HG02610 (cell line): ENCODE data around the gene JMJD8.

Source experiments
- ATAC-seq: cut with Tn5 transposase; IDR thresholded peaks from one replicate; pipeline ENCODE4 v1.9.1; 2021; ENCODE audit warnings: mild to moderate bottlenecking, moderate library complexity; ENCODE audit not compliant: unreplicated experiment

Gene JMJD8

GRCh38 chr16:666572-666971, 17.6 kb downstream of the JMJD8 start:
- no peak for ATAC-seq

GRCh38 chr16:662597-662996, 21.5 kb downstream of the JMJD8 start:
- ATAC-seq = no peak

GRCh38 chr16:662095-662494, 22.0 kb downstream of the JMJD8 start:
- ATAC-seq = no peak

GRCh38 chr16:661184-661821, 22.8 kb downstream of the JMJD8 start:
- no peak for ATAC-seq

GRCh38 chr16:660459-661183, 23.5 kb downstream of the JMJD8 start:
- no peak for ATAC-seq

- ATAC-seq = no peak
Measured at GRCh38 chr16:660132-660458, 24.0 kb downstream of the JMJD8 start.

GRCh38 chr16:659618-660017, 24.5 kb downstream of the JMJD8 start:
- no peak for ATAC-seq

GRCh38 chr16:658679-659571, 25.2 kb downstream of the JMJD8 start:
- no peak for ATAC-seq

GRCh38 chr16:657487-657886, 26.6 kb downstream of the JMJD8 start:
- no peak for ATAC-seq

- ATAC-seq = no peak
Measured at GRCh38 chr16:654034-654433, 30.1 kb downstream of the JMJD8 start.

- no peak for ATAC-seq
Measured at GRCh38 chr16:652454-653305, 31.5 kb downstream of the JMJD8 start.

- no peak for ATAC-seq
Measured at GRCh38 chr16:651844-652243, 32.3 kb downstream of the JMJD8 start.

- ATAC-seq = no peak
Measured at GRCh38 chr16:649631-650030, 34.5 kb downstream of the JMJD8 start.

GRCh38 chr16:648781-649589, 35.1 kb downstream of the JMJD8 start, which contains the start of gene WDR90:
Gene WDR90 (plus strand): TSS chr16:649365. CDS start chr16:649417, 52 bp downstream.
- ATAC-seq = peak; percentile 74

GRCh38 chr16:648071-648780, 35.9 kb downstream of the JMJD8 start:
- ATAC-seq = no peak

- no peak for ATAC-seq
Measured at GRCh38 chr16:647173-647902, 36.8 kb downstream of the JMJD8 start.

- no peak for ATAC-seq
Measured at GRCh38 chr16:646679-647172, 37.4 kb downstream of the JMJD8 start.

GRCh38 chr16:645852-646678, 38.1 kb downstream of the JMJD8 start:
- ATAC-seq = no peak
